ENCODE measurements around the gene PPP4R4. TPM values are rescaled to one million over a fixed set of nuclear protein-coding genes. Genes with fewer than 3 reads are reported as not detected.
"Not testable (repeated sequence)": the region's sequence is repeated elsewhere in the genome, so short reads cannot be mapped to it uniquely, and the experiment has no call there.

Gene PPP4R4
- total RNA-seq, 1 experiment from 2014 or later, result not detected

GRCh38 chr14:94269156-94269555, 95.0 kb downstream of the PPP4R4 start:
- TF ChIP-seq EZH2 (IDR thresholded peaks at IDR 0.05; ENCODE audit: low read depth) (no peak), CTCF (conservative IDR thresholded peaks at IDR 0.05) (no peak)
- no peak overlapping the region for H3K4me3 ChIP-seq
- H3K36me3 ChIP-seq (ENCODE audit: low read depth), result no peaks in the 10 kb centered on the region
- BruUV-seq (replicated peaks), result no TSS peak
- no peak overlapping the region for H3K27ac ChIP-seq
- H3K9me2 ChIP-seq (ENCODE audit: insufficient read depth), result no peaks in the 10 kb centered on the region
- DNase-seq, result no peak
- no peak overlapping the region for H2AFZ ChIP-seq
- POLR2A ChIA-PET (ENCODE audit: unreplicated experiment), result no interaction called here
- H3F3A ChIP-seq (ENCODE audit: insufficient read depth, low read depth), result no peaks in the 10 kb centered on the region
- H3K4me2 ChIP-seq, result no peak overlapping the region
- no peaks in the 10 kb centered on the region for H4K20me1 ChIP-seq (ENCODE audit: insufficient read depth)
- CTCF ChIA-PET, result no interaction called here
- H3K79me2 ChIP-seq (ENCODE audit: low read depth), result no peaks in the 10 kb centered on the region
- H3K4me1 ChIP-seq (replicated peaks; ENCODE audit: insufficient read depth), result no peaks in the 10 kb centered on the region
- H3K9me3 ChIP-seq (ENCODE audit: insufficient read depth, low read depth), result no peaks in the 10 kb centered on the region
- intact Hi-C loops (cut with micrococcal nuclease; ENCODE audit: unreplicated experiment), result no loop called here
- H3K27me3 ChIP-seq (ENCODE audit: insufficient read depth, low read depth), result no peaks in the 10 kb centered on the region

- H3K4me1 ChIP-seq (replicated peaks; ENCODE audit: insufficient read depth); H3K27ac ChIP-seq; intact Hi-C loops (cut with micrococcal nuclease; ENCODE audit: unreplicated experiment); CTCF ChIA-PET; H3K27me3 ChIP-seq (ENCODE audit: insufficient read depth, low read depth); H3K79me2 ChIP-seq (ENCODE audit: low read depth); H3K36me3 ChIP-seq (ENCODE audit: low read depth); H3K4me3 ChIP-seq; H3K9me3 ChIP-seq (ENCODE audit: insufficient read depth, low read depth); H4K20me1 ChIP-seq (ENCODE audit: insufficient read depth); H3K4me2 ChIP-seq; POLR2A ChIA-PET (ENCODE audit: unreplicated experiment); BruUV-seq (replicated peaks); H3K9me2 ChIP-seq (ENCODE audit: insufficient read depth); H3F3A ChIP-seq (ENCODE audit: insufficient read depth, low read depth); H2AFZ ChIP-seq; DNase-seq: not testable (repeated sequence)
These were observed 102.9 kb downstream of the PPP4R4 start for GRCh38 chr14:94276898-94277561.

- ChIA-PET CTCF (no interaction called here), POLR2A (ENCODE audit: unreplicated experiment) (no interaction called here)
- no peak overlapping the region for H3K4me3 ChIP-seq
- H3K9me2 ChIP-seq (ENCODE audit: insufficient read depth), result no peaks in the 10 kb centered on the region
- H3K79me2 ChIP-seq (ENCODE audit: low read depth), result no peaks in the 10 kb centered on the region
- TF ChIP-seq CTCF (conservative IDR thresholded peaks at IDR 0.05) (no peak), EZH2 (IDR thresholded peaks at IDR 0.05; ENCODE audit: low read depth) (no peak)
- no TSS peak for BruUV-seq (replicated peaks)
- intact Hi-C loops (cut with micrococcal nuclease; ENCODE audit: unreplicated experiment), result no loop called here
- no peaks in the 10 kb centered on the region for H3K36me3 ChIP-seq (ENCODE audit: low read depth)
- H3K4me1 ChIP-seq (replicated peaks; ENCODE audit: insufficient read depth), result no peaks in the 10 kb centered on the region
- DNase-seq, result no peak
- no peaks in the 10 kb centered on the region for H3K9me3 ChIP-seq (ENCODE audit: insufficient read depth, low read depth)
- no peaks in the 10 kb centered on the region for H3F3A ChIP-seq (ENCODE audit: insufficient read depth, low read depth)
- no peak overlapping the region for H3K27ac ChIP-seq
- H3K27me3 ChIP-seq (ENCODE audit: insufficient read depth, low read depth), result no peaks in the 10 kb centered on the region
- no peak overlapping the region for H2AFZ ChIP-seq
- no peak overlapping the region for H3K4me2 ChIP-seq
- no peaks in the 10 kb centered on the region for H4K20me1 ChIP-seq (ENCODE audit: insufficient read depth)
These were observed 104.6 kb downstream of the PPP4R4 start for GRCh38 chr14:94278731-94279130.

Measured in PC-9 (cell line).